Measurements from ENCODE around the gene PAAF1.

DNA sequence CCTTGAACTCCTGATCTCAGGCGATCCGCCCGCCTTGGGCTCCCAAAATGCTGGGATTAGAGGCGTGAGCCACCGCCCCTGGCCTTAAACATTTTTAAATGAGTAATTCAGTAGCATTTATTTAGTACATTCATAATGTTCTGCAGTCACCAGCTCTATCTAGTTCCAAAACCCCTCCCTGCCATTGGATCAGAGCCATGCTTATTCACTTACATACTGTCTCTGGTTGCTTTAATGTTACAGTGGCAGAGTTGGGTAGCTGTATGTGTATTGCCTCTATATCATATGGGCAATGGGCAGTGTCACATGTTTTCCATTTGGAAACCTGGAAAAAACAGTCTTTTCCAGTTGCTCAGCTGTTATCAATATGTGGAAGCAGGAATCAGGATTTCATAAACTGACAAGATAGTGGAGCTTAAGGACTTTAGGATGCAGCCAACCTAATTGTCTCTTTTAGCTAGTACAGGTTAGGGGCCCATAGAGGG is 10.7 kb upstream of the PAAF1 start:
- TF ChIP-seq, protein P1, sequence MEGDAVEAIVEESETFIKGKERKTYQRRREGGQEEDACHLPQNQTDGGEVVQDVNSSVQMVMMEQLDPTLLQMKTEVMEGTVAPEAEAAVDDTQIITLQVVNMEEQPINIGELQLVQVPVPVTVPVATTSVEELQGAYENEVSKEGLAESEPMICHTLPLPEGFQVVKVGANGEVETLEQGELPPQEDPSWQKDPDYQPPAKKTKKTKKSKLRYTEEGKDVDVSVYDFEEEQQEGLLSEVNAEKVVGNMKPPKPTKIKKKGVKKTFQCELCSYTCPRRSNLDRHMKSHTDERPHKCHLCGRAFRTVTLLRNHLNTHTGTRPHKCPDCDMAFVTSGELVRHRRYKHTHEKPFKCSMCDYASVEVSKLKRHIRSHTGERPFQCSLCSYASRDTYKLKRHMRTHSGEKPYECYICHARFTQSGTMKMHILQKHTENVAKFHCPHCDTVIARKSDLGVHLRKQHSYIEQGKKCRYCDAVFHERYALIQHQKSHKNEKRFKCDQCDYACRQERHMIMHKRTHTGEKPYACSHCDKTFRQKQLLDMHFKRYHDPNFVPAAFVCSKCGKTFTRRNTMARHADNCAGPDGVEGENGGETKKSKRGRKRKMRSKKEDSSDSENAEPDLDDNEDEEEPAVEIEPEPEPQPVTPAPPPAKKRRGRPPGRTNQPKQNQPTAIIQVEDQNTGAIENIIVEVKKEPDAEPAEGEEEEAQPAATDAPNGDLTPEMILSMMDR (IDR thresholded peaks at IDR 0.05): no peak
- TF ChIP-seq POLR2A (IDR thresholded peaks at IDR 0.05) (no peak), POLR2AphosphoS5 (IDR thresholded peaks at IDR 0.05) (no peak)

Data from transverse colon (tissue), 4 donors.